GM13976 (cell line): ENCODE results near the gene C14orf132.

ENCODE experiments used
- DNase-seq: peaks from one replicate; pipeline ENCODE4 v3.0.0; 2012; ENCODE audit warnings: low spot score
- CTCF ChIP-seq: IDR thresholded peaks from 2 replicates; pipeline ENCODE4 v1.5.1; 2012; ENCODE audit warnings: borderline replicate concordance, mild to moderate bottlenecking; ENCODE audit not compliant: insufficient read depth; ENCODE audit errors: extremely low read depth, missing control alignments, control extremely low read depth
- in situ Hi-C: fragments of 300-500 bp; cut with MboI; formaldehyde crosslinking; loops from one replicate; pipeline ENCODE4 v1.12.0; 2022; ENCODE audit warnings: low sequenced_read_pairs, mixed read lengths, inconsistent platforms; ENCODE audit not compliant: unreplicated experiment

Gene C14orf132

DNA sequence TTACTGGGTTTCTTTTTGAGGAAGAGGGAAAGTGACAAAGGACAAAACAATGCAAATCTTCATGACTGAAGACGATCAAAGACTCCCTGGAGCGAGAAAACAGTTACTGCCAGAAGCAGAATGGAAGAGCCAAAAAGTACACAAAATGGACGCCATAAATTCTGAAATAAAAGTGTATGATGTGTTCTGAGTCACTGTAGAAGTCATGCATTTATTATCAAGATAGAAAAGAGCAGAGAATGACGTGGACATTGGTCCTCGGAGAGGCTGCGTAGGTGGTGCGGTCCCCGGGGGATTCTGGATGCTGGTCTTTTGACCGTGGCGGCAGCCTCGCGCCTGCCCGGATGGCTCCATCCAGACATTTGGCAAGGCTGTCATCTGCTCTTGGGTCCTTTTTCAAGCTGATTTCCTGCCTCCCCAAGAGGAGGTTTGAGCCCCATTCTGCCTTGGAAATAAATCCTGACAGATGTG lies 52.8 kb downstream of the C14orf132 start:
- no peak for DNase-seq
- in situ Hi-C loops: loop anchor here (10.0 kb wide), 1 partner anchor 183 kb away; no protein-coding TSS in a partner anchor

GRCh38 chr14:96092936-96093335 lies 53.8 kb downstream of the C14orf132 start:
- DNase-seq: no peak
- in situ Hi-C loops: loop anchor here (10.0 kb wide), 1 partner anchor 182 kb away; no protein-coding TSS in a partner anchor
- TF ChIP-seq CTCF: no peak

More for the DNA sequence above, 52.8 kb downstream of the C14orf132 start:
- no peak for TF ChIP-seq CTCF

GRCh38 chr14:96094211-96094610 lies 55.0 kb downstream of the C14orf132 start:
- DNase-seq: no peak
- no peak for TF ChIP-seq CTCF
- in situ Hi-C loops: loop anchor here (10.0 kb wide), 1 partner anchor 181 kb away; no protein-coding TSS in a partner anchor

DNA sequence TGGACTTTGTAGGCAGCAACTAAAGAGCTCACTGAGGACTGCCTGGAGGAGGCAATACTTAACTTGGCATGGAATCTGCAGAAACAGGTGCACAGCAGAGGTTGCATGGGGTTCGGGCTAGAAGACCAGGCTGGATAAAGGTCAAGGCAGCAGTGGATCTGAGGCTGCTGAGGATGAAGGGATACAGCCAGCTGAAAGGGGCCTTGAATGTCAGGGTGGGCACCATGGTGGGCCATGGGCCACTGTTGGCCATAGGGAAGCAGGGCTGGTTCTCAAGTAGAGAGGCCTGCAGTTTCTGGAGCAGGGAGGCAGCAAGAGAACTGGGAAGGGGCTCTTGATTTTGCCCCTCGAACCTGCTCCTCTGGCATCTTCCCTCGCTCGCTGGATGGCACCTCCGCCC lies 55.5 kb downstream of the C14orf132 start:
- DNase-seq: no peak
- TF ChIP-seq CTCF: no peak
- in situ Hi-C loops: loop anchor here (10.0 kb wide), 1 partner anchor 180 kb away; no protein-coding TSS in a partner anchor

GRCh38 chr14:96095058-96095457 lies 55.9 kb downstream of the C14orf132 start:
- DNase-seq: no peak
- TF ChIP-seq CTCF: no peak
- in situ Hi-C loops: loop anchor here (10.0 kb wide), 1 partner anchor 180 kb away; no protein-coding TSS in a partner anchor

DNA sequence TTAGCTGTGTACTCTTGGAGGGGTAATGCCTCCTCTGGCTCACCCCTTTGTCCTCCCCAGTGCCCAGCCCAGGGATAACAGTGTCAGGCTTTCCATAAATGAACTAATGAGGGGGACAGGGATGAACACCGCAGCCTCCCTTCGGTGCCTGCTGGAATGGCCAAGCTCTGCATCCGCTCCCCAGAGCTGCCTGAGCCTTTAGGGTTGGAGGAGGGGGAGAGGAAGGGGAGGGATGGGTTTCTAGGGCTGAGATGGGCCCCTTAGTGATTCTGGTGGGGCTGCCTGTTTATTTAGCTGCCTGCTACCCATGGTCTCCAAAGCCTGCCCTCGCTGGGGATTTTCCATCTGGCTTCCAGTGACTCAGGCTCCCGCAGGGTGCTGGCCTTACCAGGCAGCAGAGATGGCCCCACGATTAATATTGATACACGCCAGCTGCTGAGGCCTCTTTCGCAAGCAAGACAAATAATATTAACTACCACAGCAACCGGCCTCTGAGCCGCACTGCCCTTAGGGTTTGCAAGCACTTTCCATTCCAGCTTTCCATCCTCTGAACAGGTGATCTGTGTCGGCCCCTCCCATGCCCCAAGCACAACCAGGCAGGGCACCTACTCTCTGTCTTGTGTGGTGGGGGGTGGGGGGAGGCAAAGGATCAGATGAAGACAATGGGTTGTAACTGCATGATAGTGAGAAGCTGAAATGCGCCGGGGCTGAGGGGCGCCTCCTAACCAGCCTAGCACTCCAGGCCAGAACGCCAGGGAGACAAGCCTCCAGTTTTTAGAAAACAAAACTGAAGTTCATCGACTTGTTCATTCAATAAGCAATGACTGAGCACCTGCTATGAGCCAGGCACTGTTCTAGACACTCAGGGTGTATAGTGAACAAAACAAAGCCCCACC lies 56.7 kb downstream of the C14orf132 start:
- TF ChIP-seq CTCF: no peak
- in situ Hi-C loops: loop anchor here (10.0 kb wide), 1 partner anchor 179 kb away; no protein-coding TSS in a partner anchor
- no peak for DNase-seq
